ENCODE data around the gene PTHLH.

DNA sequence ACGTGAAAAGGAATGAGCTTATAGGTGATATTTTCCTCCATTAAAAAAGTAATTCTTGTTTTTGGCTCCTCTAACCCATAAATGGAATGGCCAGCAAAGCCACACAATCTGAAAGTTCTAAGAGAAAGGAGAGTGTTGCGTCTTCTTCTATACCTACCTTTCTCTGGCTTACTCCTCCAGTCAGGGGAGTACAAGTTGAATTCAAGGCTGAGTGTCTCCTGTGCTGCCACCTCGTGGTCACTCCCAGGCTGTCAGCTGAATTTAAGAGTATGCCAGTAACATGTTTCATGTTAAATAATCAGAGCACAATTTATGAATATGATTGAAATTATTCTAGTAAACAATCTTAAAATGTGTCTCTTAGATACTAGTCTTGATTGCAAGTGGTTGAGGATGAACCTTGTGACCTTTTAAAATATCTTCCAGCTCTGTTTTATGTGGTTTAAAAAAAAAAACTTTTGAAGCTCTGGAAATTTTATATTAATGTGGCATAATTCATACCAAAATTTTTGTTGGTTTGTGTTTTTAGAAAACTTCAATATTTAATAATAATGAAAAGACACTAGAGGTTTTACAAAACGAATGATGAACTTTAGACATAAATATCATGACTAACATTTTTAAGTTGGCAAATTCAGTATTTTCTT, 31.7 kb downstream of the PTHLH start:
- TF ChIP-seq, protein P1, sequence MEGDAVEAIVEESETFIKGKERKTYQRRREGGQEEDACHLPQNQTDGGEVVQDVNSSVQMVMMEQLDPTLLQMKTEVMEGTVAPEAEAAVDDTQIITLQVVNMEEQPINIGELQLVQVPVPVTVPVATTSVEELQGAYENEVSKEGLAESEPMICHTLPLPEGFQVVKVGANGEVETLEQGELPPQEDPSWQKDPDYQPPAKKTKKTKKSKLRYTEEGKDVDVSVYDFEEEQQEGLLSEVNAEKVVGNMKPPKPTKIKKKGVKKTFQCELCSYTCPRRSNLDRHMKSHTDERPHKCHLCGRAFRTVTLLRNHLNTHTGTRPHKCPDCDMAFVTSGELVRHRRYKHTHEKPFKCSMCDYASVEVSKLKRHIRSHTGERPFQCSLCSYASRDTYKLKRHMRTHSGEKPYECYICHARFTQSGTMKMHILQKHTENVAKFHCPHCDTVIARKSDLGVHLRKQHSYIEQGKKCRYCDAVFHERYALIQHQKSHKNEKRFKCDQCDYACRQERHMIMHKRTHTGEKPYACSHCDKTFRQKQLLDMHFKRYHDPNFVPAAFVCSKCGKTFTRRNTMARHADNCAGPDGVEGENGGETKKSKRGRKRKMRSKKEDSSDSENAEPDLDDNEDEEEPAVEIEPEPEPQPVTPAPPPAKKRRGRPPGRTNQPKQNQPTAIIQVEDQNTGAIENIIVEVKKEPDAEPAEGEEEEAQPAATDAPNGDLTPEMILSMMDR (conservative IDR thresholded peaks at IDR 0.05): peak; percentile 87
- TF ChIP-seq EZH2 (IDR thresholded peaks at IDR 0.05; ENCODE audit: low read depth): no peak
